NCI-H748 (cell line): ENCODE results near the gene SV2B.
"Not testable (repeated sequence)": the region's sequence is repeated elsewhere in the genome, so short reads cannot be mapped to it uniquely, and the experiment has no call there.

Source experiments
- DNase-seq: peaks from one replicate; lab custom pipeline; 2025; ENCODE audit not compliant: unreplicated experiment; lab: John Stamatoyannopoulos, UW

Gene SV2B, protein sequence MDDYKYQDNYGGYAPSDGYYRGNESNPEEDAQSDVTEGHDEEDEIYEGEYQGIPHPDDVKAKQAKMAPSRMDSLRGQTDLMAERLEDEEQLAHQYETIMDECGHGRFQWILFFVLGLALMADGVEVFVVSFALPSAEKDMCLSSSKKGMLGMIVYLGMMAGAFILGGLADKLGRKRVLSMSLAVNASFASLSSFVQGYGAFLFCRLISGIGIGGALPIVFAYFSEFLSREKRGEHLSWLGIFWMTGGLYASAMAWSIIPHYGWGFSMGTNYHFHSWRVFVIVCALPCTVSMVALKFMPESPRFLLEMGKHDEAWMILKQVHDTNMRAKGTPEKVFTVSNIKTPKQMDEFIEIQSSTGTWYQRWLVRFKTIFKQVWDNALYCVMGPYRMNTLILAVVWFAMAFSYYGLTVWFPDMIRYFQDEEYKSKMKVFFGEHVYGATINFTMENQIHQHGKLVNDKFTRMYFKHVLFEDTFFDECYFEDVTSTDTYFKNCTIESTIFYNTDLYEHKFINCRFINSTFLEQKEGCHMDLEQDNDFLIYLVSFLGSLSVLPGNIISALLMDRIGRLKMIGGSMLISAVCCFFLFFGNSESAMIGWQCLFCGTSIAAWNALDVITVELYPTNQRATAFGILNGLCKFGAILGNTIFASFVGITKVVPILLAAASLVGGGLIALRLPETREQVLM

DNA sequence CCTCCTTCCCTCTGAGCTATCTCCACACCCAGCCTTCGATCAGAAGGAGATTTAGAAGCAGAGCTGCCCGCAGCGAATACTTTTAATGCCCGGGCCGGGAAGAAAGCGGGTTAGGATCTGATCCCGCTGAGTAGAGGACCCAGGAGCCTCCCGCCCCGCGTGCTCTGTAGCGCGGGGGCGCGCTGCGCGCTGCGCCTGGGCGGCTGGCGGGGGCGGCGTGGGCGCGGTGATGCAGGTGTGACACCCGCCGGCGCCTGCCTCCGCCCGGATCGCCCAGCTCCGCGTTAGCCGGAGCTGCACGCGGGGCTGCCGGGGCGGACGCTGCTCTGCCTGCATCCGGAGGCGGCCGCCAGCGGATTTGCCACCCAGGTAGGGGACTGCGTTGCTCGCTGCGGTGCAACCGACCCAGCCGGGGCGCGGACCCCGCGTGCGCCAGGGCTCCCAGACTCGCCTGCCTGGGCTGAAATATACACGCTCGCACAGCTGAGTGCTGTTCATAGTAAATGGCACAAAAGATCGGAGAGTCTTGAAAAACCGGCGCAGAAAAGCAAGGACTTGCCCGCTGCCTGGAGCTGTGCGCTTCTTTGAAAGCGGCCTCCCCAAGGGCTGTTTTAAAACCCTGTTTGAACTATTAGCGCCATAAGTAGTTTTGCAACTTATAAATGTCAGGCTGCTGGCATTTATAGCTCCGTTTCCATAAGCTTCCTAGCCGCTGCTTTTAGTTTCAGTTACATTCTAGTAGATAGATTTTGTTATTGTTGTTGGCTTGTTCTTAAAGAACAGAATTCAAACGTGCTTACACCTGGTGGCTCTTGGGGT lies at the start of gene SV2B:
Gene SV2B (plus strand): TSS at position 263 of the 819 bp plus-strand sequence. CDS start 126,007 bp downstream, outside the sequence.
- peak; percentile 76 for DNase-seq

DNA sequence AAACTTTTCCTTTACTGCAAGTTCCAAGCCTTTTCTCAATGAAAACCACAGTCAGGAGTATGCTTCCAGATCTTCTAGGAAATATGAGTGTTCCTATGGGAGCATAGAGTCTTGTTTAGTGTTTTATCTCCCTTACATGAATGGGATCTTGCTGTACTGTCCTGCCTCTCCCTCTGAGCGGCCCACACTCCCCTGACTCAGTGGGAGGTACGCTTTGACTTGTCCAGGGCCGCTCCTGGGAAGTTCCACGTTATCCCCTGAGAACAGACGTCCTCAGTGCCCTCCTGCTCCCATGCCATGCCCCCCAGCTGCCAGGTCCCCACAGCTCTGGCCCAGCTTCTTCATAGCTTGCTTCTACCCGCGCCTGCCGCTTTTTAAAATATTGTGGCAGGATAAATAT lies 48.8 kb upstream of the SV2B start:
- DNase-seq = no peak

DNA sequence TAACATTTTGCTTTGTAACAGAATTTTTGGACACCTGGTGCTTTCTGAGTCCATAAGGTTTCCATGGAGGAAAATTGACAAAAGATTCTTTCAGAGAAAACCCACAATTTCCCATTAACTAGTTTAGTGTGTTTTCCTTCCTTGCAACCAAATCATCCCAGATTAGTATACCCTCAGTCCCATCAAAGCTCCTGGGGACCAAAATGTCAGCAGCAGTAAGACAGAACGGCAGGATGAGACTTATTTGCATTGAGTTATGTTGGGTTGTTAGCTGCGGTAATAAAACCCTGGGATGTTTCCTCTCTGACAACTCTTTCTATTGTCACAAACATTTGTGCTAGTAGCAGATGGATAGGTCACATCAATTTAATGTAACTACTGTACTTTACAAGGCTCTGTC lies 45.2 kb upstream of the SV2B start:
- no peak for DNase-seq

DNA sequence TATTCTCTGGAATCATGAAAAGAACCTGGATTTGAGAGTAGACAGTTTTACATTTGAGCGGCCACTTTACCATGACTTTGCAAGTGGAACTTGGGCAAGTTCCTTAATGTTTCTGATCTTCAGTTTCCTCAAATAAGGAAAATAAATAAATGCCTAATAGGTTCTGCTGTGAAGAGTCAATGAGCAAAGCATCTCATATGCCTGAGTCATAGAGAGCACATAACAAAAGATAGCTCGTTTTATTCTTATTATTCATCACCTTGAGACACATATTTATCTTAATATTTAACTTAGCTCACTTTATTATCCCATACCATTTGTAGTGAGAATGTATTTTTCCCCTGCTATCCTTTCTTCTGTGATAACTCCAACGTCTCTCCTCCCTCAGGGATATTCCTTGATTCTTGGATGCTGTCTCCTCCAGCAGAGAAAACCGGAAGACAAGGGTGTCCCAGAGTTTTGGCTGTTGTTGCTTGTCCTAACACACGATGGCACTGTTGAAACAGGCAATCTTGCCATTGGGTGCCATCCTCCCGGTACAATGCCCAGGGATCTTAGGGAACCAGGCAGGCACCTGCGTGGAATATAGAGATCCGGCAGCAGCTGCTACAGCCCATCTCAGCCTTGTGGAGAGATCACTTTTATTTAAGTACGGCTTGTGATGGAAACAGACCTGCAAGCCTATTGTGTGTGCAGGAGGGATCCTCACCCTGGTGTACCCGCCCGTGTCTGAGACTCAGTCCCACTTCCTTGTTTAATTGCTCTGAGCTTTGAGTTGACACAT lies 44.3 kb upstream of the SV2B start:
- DNase-seq = peak; percentile 86

DNA sequence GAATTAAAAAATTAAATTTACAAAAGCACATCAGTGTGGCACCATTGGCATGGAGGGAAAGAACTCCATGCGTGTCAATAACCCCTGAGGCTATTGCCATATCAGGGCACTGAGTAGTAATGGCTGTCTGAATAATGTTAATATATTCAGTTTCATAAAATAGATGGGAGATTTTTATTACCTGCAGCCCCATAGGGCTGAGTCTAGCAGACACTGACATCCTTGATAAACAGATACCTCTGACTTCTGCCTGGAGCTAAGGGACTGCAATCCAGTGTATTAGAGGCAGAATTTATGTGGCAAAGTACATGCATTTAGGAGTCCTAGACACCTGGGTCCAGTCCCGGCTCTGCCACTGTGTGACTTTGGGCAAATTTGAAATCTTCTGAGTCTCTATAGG lies 38.8 kb upstream of the SV2B start:
- no peak for DNase-seq

DNA sequence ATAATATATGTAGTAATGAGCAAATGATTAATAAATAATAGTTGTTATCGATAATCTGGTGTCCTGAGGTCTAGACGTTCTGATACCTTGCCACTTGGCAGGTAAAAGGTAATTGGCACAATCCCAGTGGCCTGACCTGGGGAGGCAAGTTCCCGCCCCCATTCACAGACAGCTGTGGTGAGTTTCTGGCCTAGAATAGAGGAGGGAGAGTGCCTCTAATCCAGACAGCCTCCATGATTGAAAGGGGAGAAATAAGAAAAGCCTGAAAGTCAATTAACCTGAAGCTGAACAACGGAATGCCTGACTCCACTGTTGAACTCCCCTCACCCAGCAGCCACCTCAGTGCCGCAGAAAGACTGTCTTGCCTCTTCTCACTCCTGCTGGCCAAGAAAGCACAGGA lies 38.1 kb upstream of the SV2B start:
- DNase-seq = no peak

DNA sequence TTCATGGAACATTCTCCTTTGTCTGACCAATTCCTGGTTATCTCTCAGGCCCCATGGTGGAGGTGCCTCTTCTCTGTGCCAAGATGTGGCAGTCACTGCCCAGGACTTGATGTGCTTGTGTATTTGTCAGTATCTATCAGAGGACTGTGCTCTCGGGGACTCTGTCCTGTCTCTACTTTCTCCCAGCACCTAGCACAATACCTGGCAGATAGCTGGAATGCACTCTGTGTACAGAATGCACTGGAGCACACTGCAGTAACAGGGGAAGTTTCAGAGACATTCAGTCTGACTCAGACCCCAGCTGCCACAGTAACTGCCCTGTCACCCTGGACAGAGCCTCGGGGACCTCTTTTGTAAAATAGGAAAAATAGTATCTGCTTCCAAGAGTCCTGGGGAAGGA lies 34.6 kb upstream of the SV2B start:
- DNase-seq = no peak

DNA sequence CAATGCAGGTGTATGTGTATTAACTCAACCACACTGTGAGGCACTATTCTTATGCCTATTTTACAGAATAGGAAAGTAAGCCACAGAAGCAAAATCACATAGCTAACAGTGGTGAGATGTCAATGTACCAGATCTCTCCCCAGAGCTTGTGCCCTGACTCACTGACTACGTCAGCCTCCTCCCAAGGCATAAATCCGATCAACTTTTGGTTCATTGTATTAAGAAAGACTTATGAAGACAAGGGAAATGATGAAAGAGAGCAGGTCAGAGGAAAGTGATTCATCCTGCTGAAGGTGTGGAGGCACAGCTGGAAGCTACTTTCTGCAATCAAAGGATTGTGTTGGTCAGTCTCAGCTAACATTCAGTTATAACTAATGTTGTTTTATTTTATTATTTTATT lies 33.0 kb upstream of the SV2B start:
- no peak for DNase-seq

DNA sequence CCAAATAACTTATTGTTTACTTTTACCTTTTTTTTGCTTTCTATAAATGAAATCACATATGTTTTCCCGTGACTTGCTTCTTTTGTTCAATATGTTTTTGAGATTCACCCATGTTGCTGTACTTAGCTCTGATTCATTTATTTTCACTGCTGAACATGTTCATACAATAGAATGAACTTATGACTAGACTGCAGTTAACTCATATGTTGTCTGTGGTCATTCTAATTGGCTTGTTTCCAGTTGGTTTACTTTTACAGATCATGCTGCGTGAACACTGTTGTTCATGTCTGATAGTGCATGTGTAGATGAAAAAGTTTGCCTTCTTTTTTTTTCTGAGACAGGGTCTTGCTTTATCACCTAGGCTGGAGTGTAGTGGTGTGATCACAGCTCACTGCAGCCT lies 31.6 kb upstream of the SV2B start:
- DNase-seq = no peak

DNA sequence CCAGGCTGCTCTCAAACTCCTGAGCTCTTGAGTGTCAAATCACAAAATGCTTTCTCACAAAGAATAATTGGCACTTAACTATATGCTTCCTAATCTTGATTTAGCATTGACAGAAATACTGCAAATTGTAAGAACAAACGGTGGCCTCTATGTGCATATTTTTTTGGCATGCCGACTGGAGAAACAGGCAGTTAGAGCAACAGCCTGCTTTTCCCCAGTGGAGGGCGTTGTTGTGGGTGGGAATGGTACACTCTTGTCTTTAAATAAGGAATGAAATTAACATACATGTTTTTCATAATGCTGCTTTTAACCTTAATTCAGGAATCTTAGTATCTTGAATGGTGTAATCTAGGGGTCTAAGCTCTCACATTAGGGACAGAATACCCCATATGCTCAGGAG lies 31.1 kb upstream of the SV2B start:
- no peak for DNase-seq

DNA sequence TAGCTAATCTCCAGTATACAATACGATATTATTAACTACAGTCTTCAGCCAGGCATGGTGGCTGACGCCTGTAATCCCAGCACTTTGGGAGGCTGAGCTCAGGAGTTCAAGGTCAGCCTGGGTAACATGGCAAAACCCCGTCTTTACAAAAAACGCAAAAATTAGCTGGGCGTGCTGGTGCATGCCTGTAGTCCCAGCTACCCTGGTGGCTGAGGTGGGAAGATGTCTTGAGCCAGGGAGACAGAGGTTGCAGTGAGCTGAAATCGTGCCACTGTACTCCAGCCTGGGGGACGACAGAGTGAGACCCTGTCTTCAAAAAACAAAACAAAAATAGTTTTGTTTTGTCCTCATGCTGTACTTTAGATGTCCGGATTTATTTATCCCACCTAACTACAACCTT lies 29.2 kb upstream of the SV2B start:
- DNase-seq = no peak

DNA sequence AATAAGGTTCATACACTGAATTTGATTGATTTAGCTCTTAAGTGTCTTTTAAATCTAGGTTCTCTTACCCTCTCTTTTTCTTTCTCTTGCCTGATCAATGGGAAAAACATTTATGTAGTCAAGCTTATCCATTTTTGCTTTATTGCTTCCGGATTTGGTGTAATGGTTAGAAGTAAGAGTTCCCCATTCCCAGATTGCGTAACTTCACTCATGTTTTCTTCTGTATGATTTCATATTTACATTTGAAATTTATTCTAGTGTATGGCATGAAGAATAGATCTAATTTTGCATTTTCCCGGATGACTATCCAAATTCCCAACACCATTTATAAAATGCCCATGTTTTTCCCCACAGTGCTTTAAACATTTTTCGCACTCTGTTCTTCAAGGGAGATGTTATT lies 27.9 kb upstream of the SV2B start:
- DNase-seq = no peak

DNA sequence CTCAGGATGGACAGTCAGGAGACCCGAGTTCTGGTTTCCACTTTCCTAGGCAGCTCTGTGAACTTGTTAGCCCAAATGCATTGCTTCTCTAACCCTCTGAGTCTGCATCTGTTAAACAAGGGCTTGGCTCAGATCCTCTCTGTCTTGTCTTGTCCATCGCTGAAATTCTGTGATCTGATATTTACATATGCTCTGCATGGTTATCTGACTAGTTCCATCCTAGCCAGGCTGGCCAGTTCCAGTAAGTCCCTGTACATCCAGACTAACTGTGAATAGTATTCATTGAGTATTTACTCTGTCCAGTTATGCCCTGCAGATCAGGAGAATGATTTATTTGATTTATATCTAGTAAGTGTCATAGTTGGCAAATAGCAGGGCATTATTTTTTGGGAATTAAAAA lies 27.0 kb upstream of the SV2B start:
- DNase-seq = no peak

DNA sequence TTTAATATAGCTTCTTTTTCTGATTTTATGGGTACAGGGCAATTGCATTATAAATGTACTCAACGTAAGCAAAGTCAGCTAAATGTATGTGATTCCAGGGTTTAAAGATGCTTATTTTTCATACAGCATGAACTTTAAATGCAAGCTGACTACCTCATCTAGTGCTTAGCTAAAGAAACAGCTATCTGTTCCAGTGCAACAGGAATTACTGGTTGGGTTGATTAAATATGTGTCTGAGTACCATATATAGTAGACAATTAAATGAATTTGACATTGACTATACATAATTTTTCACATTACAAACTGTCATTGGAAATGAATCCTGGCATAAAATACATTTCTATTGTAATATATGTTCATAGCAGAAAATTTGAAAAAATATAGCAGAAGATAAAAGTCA lies 26.3 kb upstream of the SV2B start:
- DNase-seq = no peak

DNA sequence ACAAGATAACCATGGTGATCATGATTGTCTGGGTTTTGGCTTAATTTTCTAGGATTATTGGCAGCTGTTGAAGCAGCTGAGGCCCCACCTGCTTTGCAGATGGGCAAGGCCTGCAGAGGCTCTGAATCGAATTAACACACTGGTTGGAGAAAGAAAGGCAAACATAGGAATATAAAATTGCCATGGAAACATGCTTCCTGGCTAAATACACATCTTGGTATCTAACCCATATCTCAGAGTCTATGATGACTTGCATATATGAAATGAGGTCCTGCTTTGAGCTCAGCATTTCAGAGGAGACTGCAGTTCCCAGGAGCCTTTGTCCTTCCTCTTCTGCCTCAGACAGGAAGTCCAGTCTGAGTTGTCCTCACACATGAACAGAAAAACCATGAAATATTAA lies 24.3 kb upstream of the SV2B start:
- DNase-seq = peak; percentile 54

DNA sequence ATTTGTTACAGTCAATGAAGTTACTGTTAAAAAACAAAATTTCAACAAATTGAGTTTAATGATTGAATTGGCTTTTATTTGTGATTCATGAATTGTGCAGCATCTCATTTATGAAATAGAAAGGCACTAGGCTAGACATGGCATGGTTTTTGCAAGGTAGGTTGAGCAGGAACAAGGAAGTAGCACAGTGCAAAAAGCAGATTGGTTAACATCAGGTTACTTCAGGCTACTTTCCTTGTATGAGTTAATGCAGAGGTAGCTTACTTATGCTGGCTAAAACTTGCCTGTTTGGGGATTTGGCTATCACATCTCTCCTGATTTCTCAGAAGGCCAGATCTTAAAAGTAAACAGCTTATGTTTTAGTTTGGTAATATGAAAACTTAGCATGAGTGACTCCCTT lies 23.0 kb upstream of the SV2B start:
- DNase-seq = no peak

DNA sequence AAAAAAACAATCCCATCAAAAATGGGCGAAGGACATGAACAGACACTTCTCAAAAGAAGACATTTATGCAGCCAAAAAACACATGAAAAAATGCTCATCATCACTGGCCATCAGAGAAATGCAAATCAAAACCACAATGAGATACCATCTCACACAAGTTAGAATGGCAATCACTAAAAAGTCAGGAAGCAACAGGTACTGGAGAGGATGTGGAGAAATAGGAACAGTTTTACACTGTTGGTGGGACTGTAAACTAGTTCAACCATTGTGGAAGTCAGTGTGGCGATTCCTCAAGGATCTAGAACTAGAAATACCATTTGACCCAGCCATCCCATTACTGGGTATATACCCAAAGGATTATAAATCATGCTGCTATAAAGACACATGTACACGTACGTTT lies 6.2 kb upstream of the SV2B start:
- DNase-seq = not testable (repeated sequence)

DNA sequence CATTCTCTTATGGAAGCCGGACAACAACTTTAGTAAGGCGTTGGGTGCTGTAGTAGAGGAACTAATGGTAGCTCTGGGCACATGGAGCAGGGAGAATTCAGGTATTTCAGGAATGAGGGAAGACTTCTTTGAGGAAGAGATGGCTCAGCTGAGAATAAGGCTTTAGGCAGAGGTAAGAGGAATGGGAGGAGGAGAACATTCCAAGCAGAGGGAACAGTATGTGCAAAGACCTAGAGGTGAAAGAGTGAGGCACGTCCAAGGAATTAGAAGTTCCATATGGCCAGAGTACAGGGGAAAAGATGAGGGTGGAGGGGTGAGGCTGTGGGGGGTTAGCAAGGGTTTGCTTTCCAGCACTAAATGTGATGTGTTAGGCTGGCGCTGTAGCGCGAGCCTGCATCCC lies 1.6 kb upstream of the SV2B start:
- DNase-seq = no peak

DNA sequence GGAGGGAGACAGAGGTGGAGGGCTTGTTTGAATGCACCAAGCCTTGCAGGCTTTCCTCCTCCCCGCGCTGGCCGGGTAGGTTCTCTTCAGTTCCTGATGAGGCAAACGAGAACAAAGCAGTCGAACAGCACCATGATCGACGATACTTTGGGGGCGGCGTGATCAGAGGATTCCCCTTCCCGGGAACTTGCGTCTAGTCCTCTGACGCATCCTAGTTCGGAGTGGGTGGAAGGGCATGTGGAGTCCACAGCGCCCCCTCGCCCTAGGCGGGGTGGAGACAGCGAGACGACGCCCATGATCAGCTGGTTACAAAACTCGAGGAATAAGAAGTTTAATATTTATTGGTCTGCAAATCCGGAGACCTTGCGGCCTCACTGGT lies 452 bp upstream of the SV2B start:
- DNase-seq = peak; percentile 73

DNA sequence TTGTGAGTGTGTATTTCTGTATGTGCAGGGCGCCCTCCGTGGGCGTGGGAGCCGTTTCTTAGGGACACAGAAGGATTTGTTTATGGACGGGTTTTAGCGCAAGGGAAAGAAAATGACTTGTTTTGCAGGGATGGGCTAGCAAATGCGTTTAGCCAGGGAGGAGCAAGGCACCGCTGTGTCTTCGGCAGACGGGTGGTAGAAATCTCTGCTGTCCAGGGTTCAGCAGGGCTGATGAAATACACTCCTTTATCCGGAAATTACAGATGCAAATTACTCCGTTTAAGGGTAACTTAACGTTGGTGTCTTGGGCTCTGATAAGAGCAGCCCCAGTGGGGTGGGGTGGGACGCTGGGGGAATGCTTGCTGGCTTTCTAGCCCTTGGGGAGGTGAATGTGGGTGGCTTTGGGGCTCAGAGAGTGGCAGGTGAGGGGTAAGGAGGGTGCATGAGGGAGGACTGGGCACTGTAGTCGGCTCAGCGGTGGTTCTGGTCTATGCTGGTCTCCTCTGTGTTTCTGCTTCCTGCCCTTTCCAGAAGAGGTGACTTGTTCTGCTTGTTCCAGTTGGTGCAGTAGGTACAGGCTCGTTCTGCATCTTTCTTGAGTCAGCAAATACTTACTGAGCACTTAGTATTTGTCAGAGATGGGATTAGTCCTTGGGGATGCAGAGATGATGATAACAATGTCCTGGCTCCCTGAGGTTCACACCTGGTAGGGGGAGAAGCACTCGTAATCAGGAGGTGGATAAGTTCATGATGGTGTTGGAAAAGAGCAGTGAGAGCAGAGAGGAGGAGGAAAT lies 954 bp downstream of the SV2B start:
- peak; percentile 43 for DNase-seq

DNA sequence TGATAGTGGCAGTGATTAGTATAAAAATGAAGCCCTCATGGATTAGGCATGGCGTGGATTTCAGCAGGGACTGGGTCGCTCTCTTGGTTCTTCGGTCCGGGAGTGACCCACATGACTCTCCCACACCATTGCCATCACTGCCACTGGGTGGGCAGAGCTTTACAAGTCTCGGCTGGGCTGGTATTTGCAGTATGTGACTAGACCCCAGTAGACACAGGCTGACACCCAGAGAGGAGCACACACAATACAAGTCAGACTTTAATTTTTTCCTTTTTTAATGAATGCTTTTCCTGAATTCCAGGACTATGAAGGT lies 1.5 kb downstream of the SV2B start:
- no peak for DNase-seq
